Midbrain (tissue), 1 donor: ENCODE results near the gene NFYC.

Source experiments
- DNase-seq: peaks from one replicate; lab custom pipeline; 2025; lab: John Stamatoyannopoulos, UW

Gene NFYC

DNA sequence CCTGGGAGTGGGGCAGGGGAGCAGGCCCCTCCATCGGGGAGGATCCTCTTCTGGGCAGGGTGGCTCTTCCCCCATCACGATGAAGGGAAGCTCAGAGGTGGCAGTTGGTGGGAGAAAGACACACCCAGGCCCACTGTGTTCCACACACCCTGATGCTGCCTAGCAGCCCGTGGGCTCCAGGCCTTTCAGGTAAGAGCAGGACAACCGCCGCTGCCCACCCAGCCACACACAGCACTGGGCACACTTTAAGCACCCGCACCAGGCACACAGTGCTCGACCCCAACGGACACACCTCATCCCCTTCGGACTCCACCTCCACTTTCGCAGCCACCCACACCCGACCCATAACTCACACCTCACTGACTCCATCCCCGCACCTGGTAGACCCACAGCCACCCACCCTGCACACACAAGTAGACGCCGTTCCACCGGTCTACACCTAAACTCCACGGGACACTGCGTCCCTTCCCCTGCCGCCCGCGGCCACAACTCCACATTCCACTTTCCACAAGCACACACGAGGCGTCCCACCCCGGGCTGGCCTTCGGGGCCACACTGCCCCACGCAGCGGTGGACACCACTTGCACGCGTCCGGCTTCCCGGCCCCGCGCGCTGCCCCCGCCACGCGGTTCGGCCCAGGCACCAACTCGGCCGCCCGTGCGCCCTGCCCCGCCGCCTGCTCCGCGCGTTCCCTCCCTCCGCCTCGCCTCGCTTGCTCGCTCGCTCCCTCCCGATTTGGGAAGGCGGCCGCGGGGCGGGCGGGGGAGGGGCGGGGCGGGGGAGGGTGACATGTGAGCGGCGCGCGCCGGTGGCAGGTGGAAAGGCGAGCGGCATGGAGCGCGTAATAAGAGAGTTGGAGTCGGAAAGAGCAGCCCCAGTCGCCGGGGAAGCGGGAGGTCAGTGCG, 91.7 kb downstream of the NFYC start, which contains the start of gene KCNQ4:
TSS of gene KCNQ4 (plus strand) at position 787 of the 905 bp plus-strand sequence. CDS start 307 bp downstream, outside the sequence.
- no peak for DNase-seq

DNA sequence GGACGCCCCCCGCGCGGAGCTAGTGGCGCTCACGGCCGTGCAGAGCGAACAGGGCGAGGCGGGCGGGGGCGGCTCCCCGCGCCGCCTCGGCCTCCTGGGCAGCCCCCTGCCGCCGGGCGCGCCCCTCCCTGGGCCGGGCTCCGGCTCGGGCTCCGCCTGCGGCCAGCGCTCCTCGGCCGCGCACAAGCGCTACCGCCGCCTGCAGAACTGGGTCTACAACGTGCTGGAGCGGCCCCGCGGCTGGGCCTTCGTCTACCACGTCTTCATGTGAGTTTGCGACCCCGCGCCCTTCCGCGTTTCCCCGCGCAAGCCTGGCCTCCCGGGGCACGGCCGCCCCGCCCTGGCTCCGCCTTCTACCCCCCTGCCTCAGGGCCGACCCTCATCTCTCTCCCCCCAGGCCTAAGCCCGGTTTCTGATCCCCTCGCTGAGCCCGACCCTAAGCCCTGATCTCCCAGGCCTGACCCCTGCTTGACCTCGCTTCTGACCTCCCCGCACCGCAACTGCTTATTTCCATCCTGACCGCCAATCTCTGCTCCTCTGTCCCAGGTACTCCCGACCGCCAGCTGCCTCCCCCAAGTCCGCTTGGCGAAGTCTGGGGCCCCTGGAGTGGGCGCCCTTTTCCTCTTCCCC, 92.8 kb downstream of the NFYC start:
- no peak for DNase-seq

DNA sequence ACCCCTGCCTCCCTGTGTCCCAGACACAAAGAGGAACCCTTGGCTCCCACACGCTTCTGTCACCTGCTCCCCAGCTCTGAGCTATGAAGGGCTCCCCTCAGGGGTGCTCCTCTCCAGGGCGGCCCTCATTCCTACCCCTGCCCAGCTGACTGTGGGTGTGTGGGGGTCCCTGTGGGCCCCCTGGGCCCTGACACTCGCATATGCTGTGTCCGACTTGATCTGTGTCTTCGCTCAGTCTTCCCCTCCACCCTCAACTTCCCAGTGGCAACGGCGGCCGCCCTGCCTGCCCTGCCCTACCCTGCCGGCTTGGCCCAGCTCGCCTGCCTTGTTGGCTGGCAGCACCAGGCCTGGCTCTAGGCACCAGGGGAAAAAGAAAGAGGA, 93.3 kb downstream of the NFYC start:
- no peak for DNase-seq

DNA sequence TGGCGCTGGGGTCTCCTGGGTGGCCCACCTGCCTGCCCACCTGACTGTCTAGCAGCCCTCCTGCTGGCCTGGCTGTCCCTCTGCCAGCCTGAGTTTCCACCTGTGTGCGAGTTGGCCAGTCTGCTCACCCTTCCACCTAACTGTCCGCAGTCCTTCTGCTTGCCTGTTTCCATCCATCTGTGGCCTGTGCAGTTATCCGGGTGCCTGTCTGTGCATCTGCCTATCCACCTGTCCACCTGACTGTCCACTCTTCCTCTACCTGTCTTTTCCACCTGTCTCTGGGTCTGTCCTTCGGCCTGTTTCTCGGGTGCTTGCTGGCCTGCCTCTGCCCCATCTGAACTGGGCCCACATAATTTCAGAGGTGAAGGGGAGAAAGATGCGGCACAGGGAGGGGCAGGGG, 93.9 kb downstream of the NFYC start:
- no peak for DNase-seq

DNA sequence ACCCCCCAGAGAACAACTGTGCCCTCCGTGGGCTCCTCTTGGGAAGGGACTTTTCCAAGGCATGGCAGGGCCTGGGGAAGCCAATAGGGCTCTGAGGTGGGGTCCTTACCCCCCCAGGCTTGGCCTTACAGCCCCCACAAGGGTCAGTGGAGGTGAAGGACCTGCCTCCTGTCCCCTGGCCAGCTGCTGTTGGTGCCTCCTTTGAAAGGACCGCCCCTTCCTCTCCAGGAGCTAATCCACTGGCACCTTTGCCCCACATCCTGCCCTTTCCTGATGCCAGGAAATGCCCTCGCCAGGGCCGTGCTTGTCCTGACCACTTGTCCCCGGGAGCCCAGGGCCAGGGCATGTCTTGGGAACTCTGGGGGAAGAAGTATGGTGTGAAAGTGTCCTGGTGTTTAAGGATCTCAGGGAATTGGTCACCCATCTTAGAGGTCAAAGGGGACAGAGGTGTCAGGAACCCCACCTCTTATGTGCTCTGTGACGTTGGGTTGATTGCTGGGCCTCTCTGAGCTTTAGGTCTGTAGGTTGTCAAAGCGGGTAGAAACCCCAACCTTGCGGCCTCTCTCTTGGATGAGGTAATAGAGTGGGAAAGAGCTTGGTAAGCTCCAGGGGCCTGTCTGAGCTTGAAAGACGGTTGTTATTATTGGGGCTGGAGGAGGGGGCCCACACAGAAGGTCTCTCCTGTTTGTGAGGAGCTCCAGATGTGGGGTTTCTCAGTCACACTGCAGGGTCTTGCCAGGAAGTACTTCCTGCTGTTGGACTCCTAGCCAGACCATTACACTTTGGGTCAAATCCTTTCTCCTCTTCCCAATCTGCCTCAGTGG, 94.9 kb downstream of the NFYC start:
- no peak for DNase-seq

DNA sequence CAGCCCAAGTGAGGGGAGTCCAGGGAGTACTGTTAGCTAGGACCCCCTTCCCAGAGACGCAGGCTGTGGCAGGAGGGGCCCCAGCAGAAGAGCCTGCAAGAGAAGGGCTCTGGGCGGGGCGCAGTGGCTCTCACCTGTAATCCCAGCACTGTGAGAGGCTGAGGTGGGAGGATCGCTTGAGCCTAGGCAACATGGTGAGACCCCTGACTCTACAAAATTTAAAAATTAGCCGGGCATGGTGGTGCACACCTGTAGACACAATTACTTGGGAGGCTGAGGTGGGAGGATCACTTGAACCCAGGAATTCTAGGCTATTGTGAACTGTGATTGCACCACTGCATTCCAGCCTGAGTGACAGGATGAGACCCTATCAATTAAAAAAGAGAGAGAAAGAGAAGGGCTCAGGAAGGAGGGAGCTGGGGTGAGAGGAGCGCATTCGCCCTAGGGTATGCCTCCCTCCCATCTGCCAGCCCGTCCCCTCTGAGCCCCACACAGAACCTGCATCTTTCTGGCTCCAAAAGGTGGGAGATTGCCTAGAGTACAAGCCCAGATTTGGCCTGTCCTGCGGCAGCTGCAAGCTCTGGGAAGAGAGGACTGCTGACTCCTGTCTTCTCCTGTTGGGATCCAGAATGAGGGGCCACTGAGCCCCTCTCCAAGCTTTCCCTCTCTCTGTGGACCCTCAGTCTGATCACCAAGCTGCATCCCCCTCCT, 95.6 kb downstream of the NFYC start:
- DNase-seq: no peak

DNA sequence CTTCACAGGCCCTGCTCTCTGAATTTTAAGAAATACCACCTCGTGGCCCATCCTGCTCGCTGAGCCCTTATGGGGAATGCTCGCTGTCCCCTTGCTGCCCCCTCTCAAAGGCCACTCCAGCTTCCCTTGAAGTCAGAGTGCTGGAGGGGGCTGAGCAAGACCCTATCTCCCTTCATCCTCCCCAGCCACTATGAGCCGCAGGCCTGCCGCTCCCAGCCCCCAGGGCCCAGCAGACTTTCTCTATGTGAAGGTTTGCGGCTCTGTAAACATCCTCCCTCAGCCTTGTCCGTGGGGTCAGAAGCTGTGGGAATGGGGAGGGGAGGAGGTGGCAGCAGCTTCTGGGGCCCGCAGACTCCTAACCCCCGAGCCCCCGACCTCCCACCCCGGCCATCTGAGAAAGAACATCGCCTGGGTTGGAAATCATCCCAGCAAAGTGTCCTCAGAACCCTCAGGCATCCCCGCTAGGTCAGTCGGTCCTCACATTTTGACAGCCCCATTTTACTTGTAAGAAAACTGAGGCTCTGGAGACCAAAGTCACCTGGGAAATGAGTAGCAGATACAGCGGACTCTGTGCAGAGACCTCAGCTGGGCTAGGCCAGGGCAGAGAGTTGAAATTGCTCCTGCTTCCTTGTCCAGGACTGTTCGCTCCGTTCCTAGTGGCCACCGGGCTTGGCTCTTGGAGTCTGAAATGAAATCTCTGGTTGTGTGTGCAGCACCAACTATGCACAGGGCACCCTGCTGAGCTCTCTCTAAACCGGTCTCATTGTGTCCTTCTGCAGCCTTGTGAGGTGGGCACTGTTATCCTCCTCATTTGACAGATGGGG, 96.4 kb downstream of the NFYC start:
- DNase-seq: no peak

DNA sequence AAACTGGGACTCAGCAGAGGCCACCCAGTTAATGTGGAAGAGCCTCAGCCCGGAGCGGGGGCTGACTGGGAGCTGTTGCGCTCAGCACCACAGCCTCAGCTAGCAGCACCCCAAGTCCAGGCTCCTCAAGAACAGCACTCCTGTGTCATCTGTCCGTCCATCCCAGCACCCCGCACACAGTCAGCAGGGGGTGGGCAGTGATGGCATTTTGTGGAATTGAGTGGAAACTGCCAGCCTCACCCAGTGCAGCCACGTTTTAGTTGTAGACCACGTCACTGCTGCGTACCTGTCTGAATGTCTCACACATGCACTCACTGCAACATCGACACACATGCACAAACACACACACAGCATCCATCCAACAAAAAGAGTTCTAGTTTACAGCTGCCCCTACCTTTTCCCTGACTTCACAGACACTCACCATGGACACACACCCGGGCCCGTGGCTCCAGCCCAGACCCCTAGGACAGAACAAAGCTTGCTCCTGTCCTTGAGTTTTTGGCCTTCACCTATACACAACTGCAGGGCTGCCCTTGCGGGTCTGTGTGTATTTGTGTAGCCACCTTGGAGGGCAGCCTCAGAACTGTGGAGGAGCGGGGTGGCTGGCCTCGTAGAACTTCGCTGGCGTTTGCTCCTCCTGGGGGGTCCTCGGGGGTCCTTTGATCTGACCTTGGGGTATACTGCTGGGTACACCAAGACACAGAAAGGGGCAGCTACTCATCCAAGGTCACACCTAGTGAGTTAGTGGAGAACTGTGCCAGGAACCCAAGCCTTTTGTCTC, 97.2 kb downstream of the NFYC start:
- no peak for DNase-seq

DNA sequence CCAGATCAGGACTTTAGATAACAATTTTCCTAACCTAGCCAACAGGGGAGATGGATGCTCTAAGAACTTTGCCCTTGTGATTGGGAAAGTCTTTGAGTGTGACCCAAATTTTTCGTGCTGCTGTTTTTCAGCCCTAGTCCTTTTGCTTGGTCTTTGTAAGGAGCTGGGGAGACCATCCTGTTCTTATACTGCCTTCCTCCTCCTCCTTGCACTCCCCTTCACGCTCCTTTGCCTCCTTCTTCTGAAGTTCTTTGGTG, 97.8 kb downstream of the NFYC start:
- no peak for DNase-seq

DNA sequence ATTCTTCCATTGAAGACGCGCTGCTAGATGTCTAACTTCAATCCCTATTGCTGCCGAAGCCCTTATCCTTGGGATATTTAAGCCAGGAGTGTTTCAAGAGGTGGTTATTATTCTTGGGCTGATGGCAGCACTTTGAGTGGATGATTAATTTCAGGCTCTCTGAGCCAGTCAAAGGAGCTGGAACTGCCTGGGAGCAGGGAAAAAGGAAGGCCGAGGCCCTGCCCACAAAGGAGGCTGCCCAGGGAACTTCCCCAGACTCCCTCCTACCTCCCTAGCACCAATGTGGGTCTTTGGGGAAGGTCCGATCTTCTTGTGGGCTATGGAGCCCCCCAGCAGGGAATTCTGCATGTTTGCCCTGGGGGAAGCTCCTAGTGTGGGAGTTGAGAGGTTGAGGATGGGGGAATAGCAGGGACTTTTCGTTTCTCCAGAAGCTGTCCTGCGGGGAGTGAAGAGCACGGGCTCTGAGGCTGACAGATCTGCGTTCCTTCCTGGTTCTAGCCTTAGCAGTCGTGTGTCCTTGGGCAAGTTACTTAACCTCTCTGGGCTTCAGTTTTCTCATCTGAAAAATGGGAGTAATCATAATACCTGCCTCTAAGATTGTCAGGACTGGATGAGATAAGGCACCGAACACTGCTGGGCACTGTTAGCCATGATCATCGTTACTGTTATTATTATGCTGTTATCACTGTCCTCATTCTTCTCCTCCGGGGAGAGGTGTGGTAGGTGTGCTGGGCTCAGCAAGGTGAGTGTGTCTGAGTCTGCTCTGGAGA, 98.3 kb downstream of the NFYC start:
- DNase-seq: no peak

DNA sequence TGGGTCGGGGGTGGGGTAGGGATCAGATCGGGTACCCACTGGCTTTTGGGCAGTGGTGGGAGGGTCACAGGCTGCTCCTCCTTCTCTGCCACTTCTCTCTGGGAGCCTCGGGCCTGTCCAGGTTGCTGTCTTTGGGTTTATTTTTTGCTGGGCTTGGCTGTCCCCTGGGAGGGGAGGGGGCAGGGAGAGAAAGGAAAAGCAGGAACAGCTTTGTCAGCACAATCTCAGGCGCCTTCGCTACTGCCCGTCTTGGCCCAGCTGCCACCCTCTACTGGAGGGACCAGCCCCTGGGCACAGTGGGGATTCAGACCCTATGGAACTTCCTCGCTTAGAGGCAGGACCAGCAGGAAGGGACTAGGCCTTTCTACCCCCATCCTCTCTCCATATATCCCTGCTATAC, 100.5 kb downstream of the NFYC start:
- DNase-seq: no peak

DNA sequence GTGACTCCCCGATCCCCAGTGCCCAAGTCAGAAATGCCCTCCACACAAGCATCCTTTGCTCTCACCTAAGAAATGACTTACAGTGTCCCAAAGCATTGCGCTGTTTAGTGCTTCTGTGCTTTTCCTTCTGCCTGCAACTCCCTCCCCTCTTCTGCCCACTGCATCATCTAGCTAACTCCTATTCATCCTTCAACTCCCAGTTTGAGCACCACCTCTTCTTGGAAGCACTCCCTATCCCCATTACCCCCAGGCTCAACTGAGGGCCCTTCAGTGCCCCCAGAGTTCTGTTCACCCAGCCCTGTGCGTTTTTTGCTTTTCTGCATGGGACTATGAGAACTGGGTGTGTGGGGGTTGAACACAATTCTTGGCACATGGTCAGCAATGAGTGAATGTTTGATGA, 102.1 kb downstream of the NFYC start:
- DNase-seq: no peak

DNA sequence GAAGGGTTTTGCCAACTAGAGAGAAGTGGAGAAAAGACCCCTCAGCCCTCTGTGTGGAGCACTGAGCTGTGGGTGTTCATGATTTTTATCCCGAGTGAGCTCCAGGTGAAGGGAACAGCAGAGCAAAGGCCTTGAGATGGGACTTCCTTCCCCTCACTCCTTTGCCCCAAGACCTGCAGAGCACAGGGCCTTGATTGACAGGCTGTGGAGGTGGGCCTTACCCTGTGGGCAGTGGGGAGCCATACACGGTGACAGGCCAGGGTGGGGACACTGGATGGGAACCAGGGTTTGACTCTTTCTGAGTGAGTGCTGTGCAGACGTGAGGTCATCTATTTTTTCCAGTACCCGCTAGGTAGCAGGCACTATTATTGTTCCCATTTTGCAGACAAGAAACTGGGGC, 102.5 kb downstream of the NFYC start:
- no peak for DNase-seq

DNA sequence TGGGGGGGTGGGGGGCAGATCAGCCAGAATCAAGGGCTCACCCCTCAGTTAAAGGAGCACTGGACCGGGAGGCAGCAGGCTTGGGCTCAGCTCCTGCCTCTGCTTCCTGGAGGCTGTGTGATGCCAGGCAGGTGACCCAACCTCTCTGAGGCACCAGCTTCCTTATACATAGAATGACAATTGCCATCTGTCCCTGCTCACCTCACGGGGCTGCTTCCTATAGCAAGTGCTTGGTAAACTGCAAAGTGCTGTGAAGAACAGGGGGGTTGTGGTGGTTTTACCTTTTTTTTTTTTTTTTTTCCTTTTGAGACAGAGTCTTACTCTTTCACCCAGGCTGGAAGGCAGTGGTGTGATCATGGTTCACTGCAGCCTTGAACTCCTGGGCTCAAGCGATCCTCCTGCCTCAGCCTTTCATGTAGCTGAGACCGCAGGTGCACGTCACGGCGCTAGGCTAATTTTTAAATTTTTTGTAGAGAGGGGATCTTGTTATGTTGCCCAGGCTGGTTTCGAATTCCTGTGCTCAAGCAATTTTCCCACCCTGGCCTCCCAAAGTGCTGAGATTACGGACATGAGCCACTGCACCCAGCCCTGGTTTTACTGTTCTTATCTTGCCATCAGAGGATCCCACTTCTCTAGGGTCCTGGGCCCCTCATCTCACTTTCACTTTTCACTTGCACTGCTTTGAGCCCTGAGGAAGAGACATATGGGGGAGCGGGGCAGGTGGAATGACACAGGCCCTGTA, 103.6 kb downstream of the NFYC start:
- no peak for DNase-seq

DNA sequence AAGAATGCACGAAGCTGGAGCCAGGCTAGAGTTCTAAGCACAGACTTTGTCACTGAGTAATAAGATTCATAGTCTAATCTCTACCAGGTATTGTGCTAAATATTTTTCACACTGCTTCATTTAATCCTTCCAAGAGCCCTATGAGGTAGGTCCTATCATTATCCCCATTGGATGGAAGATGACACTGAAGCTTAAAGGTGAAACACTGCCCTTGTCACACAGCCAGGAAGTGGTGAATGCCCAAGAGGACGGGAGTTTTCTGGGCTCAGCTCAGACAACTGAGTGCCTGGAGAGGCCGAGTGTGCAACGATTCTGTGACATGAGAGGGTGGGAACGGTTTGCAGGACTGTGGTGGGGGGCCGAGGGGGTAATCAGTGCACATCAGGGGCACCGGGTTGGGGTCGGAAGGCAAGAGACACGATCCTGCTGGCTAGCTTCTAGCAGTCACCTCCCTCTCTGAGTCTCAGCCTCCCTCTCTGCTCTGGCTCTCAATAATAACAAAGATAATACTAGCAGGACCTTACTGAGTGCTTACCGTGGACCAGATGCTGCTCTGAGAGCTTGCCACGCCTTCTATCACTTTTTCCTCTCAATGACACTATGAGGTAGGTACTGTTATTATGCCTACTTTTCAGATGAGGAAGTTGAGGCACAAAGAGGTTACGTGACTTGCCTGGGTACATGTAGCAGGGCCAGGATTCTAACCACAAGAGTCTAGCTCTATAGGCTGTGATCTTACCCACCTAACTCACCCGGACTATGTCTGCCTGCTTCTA, 104.5 kb downstream of the NFYC start:
- DNase-seq: no peak

DNA sequence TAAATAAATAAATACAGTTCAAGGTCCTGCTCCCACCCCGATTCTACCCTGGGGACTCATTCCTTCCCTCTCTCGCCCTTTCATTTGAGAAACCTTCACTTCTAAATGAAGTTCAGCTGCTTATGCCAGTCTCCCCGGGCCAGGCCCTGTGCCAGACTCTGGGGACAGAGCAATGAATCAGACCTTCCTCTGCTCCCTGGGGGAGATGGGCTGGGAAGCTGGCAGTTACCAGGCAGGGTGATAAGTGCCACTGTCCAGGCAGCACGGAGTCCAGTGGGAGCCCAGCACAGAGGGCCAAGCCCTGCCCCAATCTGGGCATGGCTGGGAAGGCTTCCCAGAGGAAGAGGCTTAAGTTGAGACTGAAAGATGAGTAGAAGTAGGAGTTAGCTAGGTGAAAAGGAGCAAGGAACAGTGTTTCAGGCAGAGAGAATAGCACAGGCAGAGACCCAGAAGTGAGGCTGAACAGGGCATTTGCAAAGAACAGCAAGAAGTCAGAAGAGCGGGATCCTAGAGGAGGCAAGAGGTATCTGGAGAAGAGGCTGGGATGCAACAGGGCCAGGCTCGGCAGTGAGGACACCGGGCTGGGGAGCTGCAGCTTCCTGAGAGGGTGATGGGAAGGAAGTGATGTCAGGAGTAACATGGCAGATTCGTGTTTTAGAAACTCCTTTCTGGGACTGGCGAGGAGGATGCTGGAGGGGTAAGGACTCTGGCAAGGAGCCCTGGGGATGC, 105.6 kb downstream of the NFYC start:
- no peak for DNase-seq

DNA sequence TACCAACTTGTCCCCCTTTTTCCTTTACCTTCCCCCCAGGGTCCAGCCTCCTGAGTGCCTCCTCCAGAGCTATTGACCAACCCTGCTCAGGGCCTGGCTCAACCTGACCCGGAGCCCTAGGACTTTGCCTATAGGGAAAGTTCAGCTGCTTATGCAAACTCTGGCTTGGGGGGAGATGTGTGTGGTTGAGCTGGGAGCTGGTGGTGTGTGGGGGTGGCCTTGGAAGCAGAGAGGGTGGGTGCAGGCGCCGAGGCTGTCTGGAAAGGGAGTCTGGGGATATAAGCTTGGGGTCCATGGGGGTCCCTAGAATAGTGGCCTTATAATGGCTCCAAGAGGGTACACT, 106.1 kb downstream of the NFYC start:
- no peak for DNase-seq
